VCaP (cell line): ENCODE measurements around the gene ARHGAP21.
"Not testable (repeated sequence)": the region's sequence is repeated elsewhere in the genome, so short reads cannot be mapped to it uniquely, and the experiment has no call there.

Experiments used
- H3K27ac ChIP-seq: fragments of 450-650 bp; 2 replicates; pipeline ENCODE4 v1.5.1; 2017
- TF ChIP-seq, protein P1 (sequence below): fragments of 450-650 bp; conservative IDR thresholded peaks from 2 replicates; pipeline ENCODE4 v1.5.1; 2017; ENCODE audit warnings: mild to moderate bottlenecking, moderate library complexity

ARHGAP21 gene

DNA sequence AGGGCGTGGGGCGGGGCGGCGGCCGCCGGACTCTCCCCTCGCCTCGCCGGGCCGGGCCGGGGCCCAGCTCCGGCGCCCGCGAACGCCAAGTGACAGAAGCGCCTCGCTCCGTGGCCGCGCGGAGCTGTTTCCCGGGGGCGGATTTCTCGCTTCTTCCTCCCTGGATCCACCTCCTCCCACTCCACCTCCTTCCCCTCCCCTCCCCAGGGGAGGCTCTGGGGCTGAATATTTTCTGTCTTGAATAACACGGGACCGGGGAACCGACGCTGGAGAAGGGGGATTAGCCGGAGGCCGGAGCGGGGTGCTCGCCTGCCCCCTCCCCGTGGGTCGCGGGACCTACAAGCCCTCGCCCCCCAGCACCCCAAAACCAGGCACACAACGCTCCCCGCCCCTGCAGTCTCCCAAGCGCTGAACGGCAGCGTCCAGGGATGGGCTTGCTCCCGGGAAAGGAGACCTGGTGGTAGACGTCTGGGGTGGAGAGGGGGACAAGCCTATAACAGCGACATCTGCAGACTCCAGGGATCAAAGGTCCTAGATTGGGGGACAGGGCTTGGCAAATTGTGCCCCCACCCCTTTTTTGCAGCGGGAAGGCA is at the start of gene ARHGAP21:
TSS of gene ARHGAP21 (minus strand) at position 100 of the 593 bp plus-strand sequence. CDS start 1,988 bp downstream, outside the sequence.
- TF ChIP-seq, protein P1, sequence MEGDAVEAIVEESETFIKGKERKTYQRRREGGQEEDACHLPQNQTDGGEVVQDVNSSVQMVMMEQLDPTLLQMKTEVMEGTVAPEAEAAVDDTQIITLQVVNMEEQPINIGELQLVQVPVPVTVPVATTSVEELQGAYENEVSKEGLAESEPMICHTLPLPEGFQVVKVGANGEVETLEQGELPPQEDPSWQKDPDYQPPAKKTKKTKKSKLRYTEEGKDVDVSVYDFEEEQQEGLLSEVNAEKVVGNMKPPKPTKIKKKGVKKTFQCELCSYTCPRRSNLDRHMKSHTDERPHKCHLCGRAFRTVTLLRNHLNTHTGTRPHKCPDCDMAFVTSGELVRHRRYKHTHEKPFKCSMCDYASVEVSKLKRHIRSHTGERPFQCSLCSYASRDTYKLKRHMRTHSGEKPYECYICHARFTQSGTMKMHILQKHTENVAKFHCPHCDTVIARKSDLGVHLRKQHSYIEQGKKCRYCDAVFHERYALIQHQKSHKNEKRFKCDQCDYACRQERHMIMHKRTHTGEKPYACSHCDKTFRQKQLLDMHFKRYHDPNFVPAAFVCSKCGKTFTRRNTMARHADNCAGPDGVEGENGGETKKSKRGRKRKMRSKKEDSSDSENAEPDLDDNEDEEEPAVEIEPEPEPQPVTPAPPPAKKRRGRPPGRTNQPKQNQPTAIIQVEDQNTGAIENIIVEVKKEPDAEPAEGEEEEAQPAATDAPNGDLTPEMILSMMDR = no peak
- peak within 1 kb of the TSS; percentile 92 for H3K27ac ChIP-seq

DNA sequence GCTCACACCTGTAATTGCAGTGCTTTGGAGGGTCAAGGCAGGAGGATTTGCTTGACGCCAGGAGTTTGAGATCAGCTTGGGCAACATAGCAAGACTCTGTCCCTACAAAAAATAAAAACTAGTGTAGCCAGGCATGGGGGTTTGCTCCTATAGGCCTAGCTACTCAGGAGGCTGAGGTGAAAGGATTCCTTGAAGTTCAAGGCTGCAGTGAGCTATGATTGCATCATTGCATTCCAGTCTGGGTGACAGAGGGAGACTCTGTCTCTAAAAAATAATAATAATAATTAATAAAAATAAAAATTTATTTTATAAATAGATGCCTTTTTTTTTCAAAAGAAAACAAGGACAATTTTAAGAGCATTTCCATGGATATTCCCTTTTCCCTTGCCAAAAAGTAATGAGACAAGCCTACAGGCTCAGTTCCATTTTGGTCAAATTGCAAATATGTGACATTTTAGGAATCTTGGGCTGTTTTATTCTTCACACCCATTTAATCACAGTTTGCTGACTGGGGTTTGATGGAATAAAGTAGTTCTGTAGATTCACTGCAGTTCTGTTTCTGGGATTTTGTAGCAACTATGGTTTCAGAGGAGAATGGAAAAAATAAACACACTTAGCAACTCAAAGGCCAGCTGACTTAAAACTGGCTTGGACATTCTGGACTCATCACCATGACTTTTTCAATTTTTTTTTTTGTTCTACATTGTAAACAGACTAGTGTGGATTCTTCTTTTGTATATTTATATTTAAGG is 48.4 kb upstream of the ARHGAP21 start:
- TF ChIP-seq, protein P1 = no peak
- no peak overlapping the region for H3K27ac ChIP-seq

DNA sequence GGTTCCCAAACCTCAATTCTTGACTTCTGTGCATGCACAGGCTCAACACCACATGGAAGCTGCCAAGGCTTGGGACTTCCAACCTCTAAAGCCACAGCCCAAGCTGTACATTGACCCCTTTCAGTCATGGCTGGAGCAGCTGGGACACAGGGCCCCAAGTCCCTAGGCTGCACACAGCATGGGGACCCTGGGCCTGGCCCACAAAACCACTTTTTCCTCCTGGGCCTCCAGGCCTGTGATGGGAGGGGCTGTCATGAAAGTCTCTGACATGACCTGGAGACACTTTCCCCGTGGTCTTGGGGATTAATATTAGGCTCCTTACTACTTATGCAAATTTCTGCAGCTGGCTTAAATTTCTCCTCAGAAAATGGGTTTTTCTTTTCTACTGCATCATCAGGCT is 41.3 kb upstream of the ARHGAP21 start:
- H3K27ac ChIP-seq = not testable (repeated sequence)

- TF ChIP-seq, protein P1 = no peak
- H3K27ac ChIP-seq = no peak overlapping the region
Observed at GRCh38 chr10:24762966-24763623, 39.4 kb upstream of the ARHGAP21 start.

- no peak overlapping the region for H3K27ac ChIP-seq
- TF ChIP-seq, protein P1 = no peak
Observed at GRCh38 chr10:24762161-24762924, 38.7 kb upstream of the ARHGAP21 start.

GRCh38 chr10:24759672-24760071 is 36.0 kb upstream of the ARHGAP21 start:
- no peak overlapping the region for H3K27ac ChIP-seq
- TF ChIP-seq, protein P1 = no peak

GRCh38 chr10:24758254-24758653 is 34.6 kb upstream of the ARHGAP21 start:
- H3K27ac ChIP-seq = not testable (repeated sequence)

- TF ChIP-seq, protein P1 = no peak
- no peak overlapping the region for H3K27ac ChIP-seq
Observed at GRCh38 chr10:24756283-24756682, 32.6 kb upstream of the ARHGAP21 start.
